ENCODE data around the gene POLR2J3.
"Not testable (repeated sequence)": the region's sequence is repeated elsewhere in the genome, so short reads cannot be mapped to it uniquely, and the experiment has no call there.

DNA sequence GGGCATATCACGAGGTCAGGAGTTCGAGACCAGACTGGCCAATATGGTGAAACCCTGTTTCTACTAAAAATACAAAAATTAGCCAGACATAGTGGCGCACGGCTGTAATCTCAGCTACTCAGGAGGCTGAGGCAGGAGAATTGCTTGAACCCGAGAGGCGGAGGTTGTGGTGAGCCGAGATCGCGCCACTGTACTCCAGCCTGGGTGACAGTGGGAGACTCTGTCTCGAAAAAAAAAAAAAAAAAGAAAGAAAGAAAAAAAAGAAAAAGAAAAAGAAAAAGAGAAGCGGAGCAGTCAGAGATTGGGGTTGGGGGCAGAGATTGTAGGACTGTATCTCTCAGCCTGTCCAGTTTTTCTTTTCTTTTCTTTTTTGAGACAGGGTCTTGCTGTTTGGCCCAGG lies 29.6 kb downstream of the POLR2J3 start:
- TF ChIP-seq, protein P1, sequence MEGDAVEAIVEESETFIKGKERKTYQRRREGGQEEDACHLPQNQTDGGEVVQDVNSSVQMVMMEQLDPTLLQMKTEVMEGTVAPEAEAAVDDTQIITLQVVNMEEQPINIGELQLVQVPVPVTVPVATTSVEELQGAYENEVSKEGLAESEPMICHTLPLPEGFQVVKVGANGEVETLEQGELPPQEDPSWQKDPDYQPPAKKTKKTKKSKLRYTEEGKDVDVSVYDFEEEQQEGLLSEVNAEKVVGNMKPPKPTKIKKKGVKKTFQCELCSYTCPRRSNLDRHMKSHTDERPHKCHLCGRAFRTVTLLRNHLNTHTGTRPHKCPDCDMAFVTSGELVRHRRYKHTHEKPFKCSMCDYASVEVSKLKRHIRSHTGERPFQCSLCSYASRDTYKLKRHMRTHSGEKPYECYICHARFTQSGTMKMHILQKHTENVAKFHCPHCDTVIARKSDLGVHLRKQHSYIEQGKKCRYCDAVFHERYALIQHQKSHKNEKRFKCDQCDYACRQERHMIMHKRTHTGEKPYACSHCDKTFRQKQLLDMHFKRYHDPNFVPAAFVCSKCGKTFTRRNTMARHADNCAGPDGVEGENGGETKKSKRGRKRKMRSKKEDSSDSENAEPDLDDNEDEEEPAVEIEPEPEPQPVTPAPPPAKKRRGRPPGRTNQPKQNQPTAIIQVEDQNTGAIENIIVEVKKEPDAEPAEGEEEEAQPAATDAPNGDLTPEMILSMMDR (conservative IDR thresholded peaks at IDR 0.05; ENCODE audit: low read depth, low read length) = not testable (repeated sequence)
- not testable (repeated sequence) for TF ChIP-seq SMC3 (IDR thresholded peaks at IDR 0.05; ENCODE audit: low read depth, low read length)
